Activated naive CD4-positive, alpha-beta T cell (primary cell): Measurements from ENCODE around the gene KDM2B.

Experiments used
- DNase-seq, 4 experiments: peaks; one replicate each; lab custom pipeline; 2025; lab: John Stamatoyannopoulos, UW

The KDM2B gene

GRCh38 chr12:121530600-121531355 lies 50.0 kb downstream of the KDM2B start:
- peak in 3 of 4 experiments; percentile 21 to 58 (median 43) for DNase-seq

- DNase-seq: no peak
Measured at GRCh38 chr12:121529184-121529583, 51.6 kb downstream of the KDM2B start.

DNA sequence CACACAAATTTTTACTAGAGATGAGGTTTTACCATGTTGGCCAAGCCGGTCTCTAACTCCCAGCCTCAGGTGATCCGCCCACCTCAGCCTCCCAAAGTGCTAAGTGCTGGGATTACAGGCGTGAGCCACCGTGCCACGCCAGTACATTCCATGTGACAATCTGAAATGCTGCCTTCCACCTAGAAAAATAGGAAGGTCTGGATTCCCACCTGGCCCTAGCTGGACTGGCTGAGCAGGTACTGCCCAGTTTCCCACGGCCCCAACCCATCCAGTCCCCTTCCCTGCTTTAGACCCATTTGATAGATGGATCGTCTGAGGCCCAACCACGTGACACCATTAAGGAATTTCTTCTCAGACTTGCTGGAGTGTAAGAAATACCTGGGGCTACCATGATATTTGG lies 55.4 kb downstream of the KDM2B start:
- no peak for DNase-seq

- no peak for DNase-seq
Measured at GRCh38 chr12:121524196-121524916, 56.5 kb downstream of the KDM2B start.

GRCh38 chr12:121523741-121524140 lies 57.1 kb downstream of the KDM2B start:
- no peak for DNase-seq

- no peak for DNase-seq
Measured at GRCh38 chr12:121522971-121523370, 57.9 kb downstream of the KDM2B start.

DNA sequence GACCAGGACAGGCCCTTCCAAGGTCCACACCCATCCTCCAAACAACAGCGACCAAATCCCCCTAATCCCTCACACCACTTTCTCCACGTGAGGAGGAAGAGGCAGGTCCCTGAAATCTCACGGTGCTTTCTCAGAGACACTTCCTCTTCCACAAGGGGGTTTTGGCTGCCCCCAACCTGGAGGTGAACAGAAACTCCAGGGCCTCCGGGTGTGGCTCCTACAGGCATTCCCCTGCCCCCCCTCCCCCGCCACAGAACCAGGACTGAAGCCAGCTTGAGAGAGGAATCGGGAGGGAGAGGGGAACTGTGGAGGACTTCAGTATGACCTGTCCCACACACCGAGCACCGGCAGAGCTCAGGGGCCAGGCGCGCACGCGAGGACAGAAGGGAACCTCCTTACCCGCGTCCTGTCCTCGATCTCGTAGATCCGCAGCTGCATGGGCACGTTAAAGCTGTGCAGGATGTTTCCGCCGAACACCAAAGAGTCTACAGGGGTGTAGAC lies 60.2 kb downstream of the KDM2B start:
- DNase-seq: no peak

GRCh38 chr12:121520119-121520518 lies 60.7 kb downstream of the KDM2B start:
- DNase-seq: no peak

- DNase-seq: no peak
Measured at GRCh38 chr12:121519227-121519626, 61.6 kb downstream of the KDM2B start.

- no peak for DNase-seq
Measured at GRCh38 chr12:121518656-121519055, 62.2 kb downstream of the KDM2B start.

- no peak for DNase-seq
Measured at GRCh38 chr12:121516437-121517011, 64.3 kb downstream of the KDM2B start.

GRCh38 chr12:121515615-121516014 lies 65.2 kb downstream of the KDM2B start:
- no peak for DNase-seq

- DNase-seq: no peak
Measured at GRCh38 chr12:121514184-121514742, 66.6 kb downstream of the KDM2B start.

- DNase-seq: no peak
Measured at GRCh38 chr12:121513464-121514183, 67.2 kb downstream of the KDM2B start.

- DNase-seq: no peak
Measured at GRCh38 chr12:121512561-121512960, 68.3 kb downstream of the KDM2B start.

DNA sequence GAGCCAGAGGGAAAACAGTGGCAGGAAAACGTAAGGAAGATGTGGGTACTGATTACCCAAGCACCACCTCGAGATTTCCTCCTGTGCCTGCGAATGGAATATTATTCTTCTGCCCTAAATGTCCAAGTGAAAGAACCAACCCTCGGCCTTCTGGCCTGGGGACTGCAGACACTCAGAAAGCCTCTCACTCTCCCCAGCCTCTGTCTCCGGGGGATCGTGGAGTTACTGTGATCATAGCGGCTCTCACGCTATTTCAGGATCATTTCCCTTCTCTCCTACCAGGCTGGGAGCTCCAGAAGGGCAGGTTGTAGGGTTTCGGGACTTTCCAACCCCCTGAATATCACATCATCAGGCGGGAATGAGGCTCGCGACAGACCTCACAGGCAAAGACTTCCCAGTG lies 68.9 kb downstream of the KDM2B start:
- DNase-seq: no peak

DNA sequence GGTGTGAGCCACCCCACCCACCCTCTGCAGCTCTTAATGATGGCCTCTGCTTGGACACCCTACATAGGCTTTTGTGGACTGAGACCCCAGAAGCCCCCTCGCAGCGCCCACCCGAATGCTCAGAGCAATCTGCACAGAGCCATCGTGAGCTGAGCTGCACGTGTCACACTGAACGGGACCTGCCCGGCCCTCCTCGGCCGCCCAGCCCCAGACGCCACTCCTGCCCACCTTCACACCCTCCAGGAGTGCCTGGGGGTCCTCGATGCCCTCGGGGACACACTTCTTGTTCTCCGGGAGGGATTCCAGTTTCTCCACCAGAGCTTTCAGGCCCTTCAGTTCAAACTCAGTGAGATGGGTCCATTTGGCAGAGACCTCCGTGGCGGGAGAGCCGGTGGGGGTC lies 71.5 kb downstream of the KDM2B start:
- DNase-seq: no peak

DNA sequence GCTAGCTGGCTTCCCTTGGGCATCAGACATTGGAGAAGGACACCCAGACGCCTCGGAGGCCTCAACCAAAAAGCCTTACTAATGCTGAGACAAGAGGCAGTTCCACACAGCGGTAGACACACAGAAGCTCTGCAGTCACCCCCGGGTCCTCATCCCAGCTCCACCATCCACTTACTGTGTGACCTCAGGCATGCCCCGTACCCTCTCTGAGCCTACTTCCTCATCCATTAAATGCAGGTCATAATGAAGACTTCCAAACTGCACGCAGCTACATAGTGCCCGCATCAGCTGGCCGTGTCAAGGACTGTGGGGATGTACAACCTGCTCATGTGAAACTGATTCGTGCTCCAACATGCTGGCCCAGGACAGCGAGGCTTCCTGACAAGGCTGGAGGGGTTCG lies 72.3 kb downstream of the KDM2B start:
- DNase-seq: no peak

- DNase-seq: no peak
Measured at GRCh38 chr12:121507984-121508383, 72.8 kb downstream of the KDM2B start.

- DNase-seq: no peak
Measured at GRCh38 chr12:121507245-121507644, 73.6 kb downstream of the KDM2B start.

- no peak for DNase-seq
Measured at GRCh38 chr12:121505513-121505912, 75.3 kb downstream of the KDM2B start.

GRCh38 chr12:121504505-121504904 lies 76.3 kb downstream of the KDM2B start:
- no peak for DNase-seq
